IMR-90 (cell line): ENCODE data around the gene PCDH1. TPM values are rescaled to one million over a fixed set of nuclear protein-coding genes. Genes with fewer than 3 reads are reported as not detected.

Experiments used
- ATAC-seq: fragments of 200-7000 bp; cut with Tn5 transposase; 2 replicates; pipeline ENCODE4 v1.9.1; 2020; ENCODE audit warnings: low read depth, mild to moderate bottlenecking, moderate library complexity
- BruUV-seq: library from RNA; stranded (reverse); fragments of 400-500 nt; replicated peaks from 2 replicates; lab custom pipeline; 2021; lab: Mats Ljungman, UMichigan
- CTCF ChIA-PET: fragments of 300-600 bp; formaldehyde crosslinking; extraction: SDS; loops from one replicate; lab custom pipeline; 2021; ENCODE audit warnings: antibody characterized with exemption; lab: Yijun Ruan, JAX
- POLR2A ChIA-PET: fragments of 300-600 bp; sonication (Branson Sonifier 250); formaldehyde crosslinking; loops from one replicate; lab custom pipeline; 2022; ENCODE audit warnings: antibody characterized with exemption; ENCODE audit not compliant: unreplicated experiment; lab: Charles Lee
- DNase-seq: peaks from one replicate; pipeline ENCODE4 v3.0.0; 2013
- H2AFZ ChIP-seq: replicated peaks from 2 replicates; pipeline ENCODE3; 2013; ENCODE audit warnings: low read length, mild to moderate bottlenecking; ENCODE audit not compliant: poor library complexity
- H2AK5ac ChIP-seq: 2 replicates; pipeline ENCODE4 v1.6.1; 2013; ENCODE audit warnings: low read depth, low read length, inconsistent platforms
- H2AK9ac ChIP-seq: replicated peaks from 2 replicates; pipeline ENCODE3; 2013; ENCODE audit warnings: mild to moderate bottlenecking, low read depth, low read length, moderate library complexity; ENCODE audit not compliant: poor library complexity
- H2BK120ac ChIP-seq: 2 replicates; pipeline ENCODE4 v1.6.1; 2013; ENCODE audit warnings: low read depth, low read length, inconsistent platforms
- H2BK15ac ChIP-seq: 3 replicates; pipeline ENCODE4 v1.6.1; 2013; ENCODE audit warnings: low read depth, low read length, inconsistent platforms
- H2BK20ac ChIP-seq: 2 replicates; pipeline ENCODE4 v1.6.1; 2013; ENCODE audit warnings: low read depth, mild to moderate bottlenecking, inconsistent platforms, low read length, moderate library complexity
- H2BK5ac ChIP-seq: 2 replicates; pipeline ENCODE4 v1.6.1; 2013; ENCODE audit warnings: mild to moderate bottlenecking, low read depth, low read length, inconsistent platforms; ENCODE audit not compliant: poor library complexity, severe bottlenecking
- H3K14ac ChIP-seq: replicated peaks from 2 replicates; pipeline ENCODE4 v1.6.1; 2013; ENCODE audit warnings: low read depth, low read length, inconsistent platforms
- H3K18ac ChIP-seq: 2 replicates; pipeline ENCODE4 v1.6.1; 2013; ENCODE audit warnings: low read depth, low read length, control low read depth
- H3K23ac ChIP-seq: 2 replicates; pipeline ENCODE4 v1.6.1; 2013; ENCODE audit warnings: low read depth, low read length, inconsistent platforms
- H3K27ac ChIP-seq: 2 replicates; pipeline ENCODE4 v1.5.1; 2013; ENCODE audit warnings: mild to moderate bottlenecking, control low read depth, low read length; ENCODE audit not compliant: insufficient read depth
- H3K27me3 ChIP-seq: 2 replicates; pipeline ENCODE4 v1.6.1; 2013; ENCODE audit warnings: low read length; ENCODE audit not compliant: control insufficient read depth, insufficient read depth
- H3K36me3 ChIP-seq: 2 replicates; pipeline ENCODE4 v1.6.1; 2013; ENCODE audit warnings: low read length, mixed read lengths; ENCODE audit not compliant: control insufficient read depth, insufficient read depth
- H3K4ac ChIP-seq: 2 replicates; pipeline ENCODE4 v1.6.1; 2013; ENCODE audit warnings: low read depth, low read length, inconsistent platforms
- H3K4me1 ChIP-seq: 2 replicates; pipeline ENCODE4 v1.6.1; 2013; ENCODE audit warnings: low read length, mixed read lengths; ENCODE audit not compliant: control insufficient read depth, insufficient read depth
- H3K4me2 ChIP-seq: 2 replicates; pipeline ENCODE4 v1.6.1; 2013; ENCODE audit warnings: low read depth, mild to moderate bottlenecking, control low read depth, low read length, moderate library complexity
- H3K4me3 ChIP-seq: 2 replicates; pipeline ENCODE4 v1.5.1; 2013; ENCODE audit warnings: low read depth, mild to moderate bottlenecking, control low read depth, low read length, moderate library complexity; ENCODE audit not compliant: insufficient read depth
- H3K56ac ChIP-seq: 2 replicates; pipeline ENCODE4 v1.6.1; 2013; ENCODE audit warnings: low read length, inconsistent platforms; ENCODE audit not compliant: insufficient read depth; ENCODE audit errors: extremely low read depth
- H3K79me1 ChIP-seq, 2 experiments: 2 replicates each; pipeline ENCODE4 v1.6.1; 2013; ENCODE audit warnings: low read length in 2 of 2, inconsistent platforms in 1 of 2, low read depth in 1 of 2
- H3K9ac ChIP-seq: 2 replicates; pipeline ENCODE4 v1.6.1; 2013; ENCODE audit warnings: low read depth, low read length, control low read depth
- H3K9me1 ChIP-seq: 2 replicates; pipeline ENCODE4 v1.6.1; 2013; ENCODE audit warnings: low read length, inconsistent platforms; ENCODE audit not compliant: insufficient read depth
- H3K9me3 ChIP-seq: 2 replicates; pipeline ENCODE4 v1.6.1; 2013; ENCODE audit warnings: low read length; ENCODE audit not compliant: control insufficient read depth, insufficient read depth
- H4K20me1 ChIP-seq: 2 replicates; pipeline ENCODE4 v1.6.1; 2013; ENCODE audit warnings: low read length, inconsistent platforms; ENCODE audit not compliant: insufficient read depth
- H4K5ac ChIP-seq: 2 replicates; pipeline ENCODE4 v1.6.1; 2013; ENCODE audit warnings: mild to moderate bottlenecking, low read depth, low read length, control low read depth
- H4K8ac ChIP-seq, 2 experiments: 2 replicates each; pipeline ENCODE4 v1.6.1; 2013; ENCODE audit warnings: low read depth in 2 of 2, low read length in 2 of 2, control low read depth in 1 of 2, inconsistent platforms in 1 of 2
- H4K91ac ChIP-seq: 2 replicates; pipeline ENCODE4 v1.6.1; 2013; ENCODE audit warnings: low read depth, low read length, inconsistent platforms; ENCODE audit not compliant: insufficient read depth
- MAFK ChIP-seq: IDR thresholded peaks from 2 replicates; pipeline ENCODE4 v1.6.1; 2012; ENCODE audit warnings: low read depth, low read length, improper control_type of control experiment
- RAD21 ChIP-seq: IDR thresholded peaks from 2 replicates; pipeline ENCODE4 v1.6.1; 2012; ENCODE audit warnings: low read length, improper control_type of control experiment
- WGBS, 2 experiments: methylation state at CpG; one replicate each; pipeline versions ENCODE4 v1.1.5 to v1.1.7; 2013; ENCODE audit warnings: missing lambda C conversion rate in 2 of 2; ENCODE audit not compliant: insufficient read length in 1 of 2; ENCODE audit errors: extremely low coverage in 2 of 2; 5-methylcytosine and 5-hydroxymethylcytosine counted together
- dilution Hi-C: fragments of 300-500 bp; cut with HindIII; formaldehyde crosslinking; loops from one replicate; pipeline ENCODE4 v1.14.3; 2018; ENCODE audit warnings: low sequenced_read_pairs; ENCODE audit not compliant: unreplicated experiment
- in situ Hi-C: fragments of 300-500 bp; cut with MboI; formaldehyde crosslinking; loops from 3 replicates; pipeline ENCODE4 v1.14.3; 2019; ENCODE audit warnings: low sequenced_read_pairs, inconsistent platforms, mixed read lengths
- intact Hi-C: fragments of 100-400 bp; cut with micrococcal nuclease; formaldehyde crosslinking; loops from 2 replicates; pipeline ENCODE4 v1.10.0; 2022
- polyA plus RNA-seq, 3 experiments: library from polyadenylated mRNA; depleted of rRNA; stranded (reverse); fragments of >200 nt; gene quantifications; 2 replicates each; pipeline ENCODE4 v1.2.3, GENCODE V29; 2012; ENCODE audit warnings: low replicate concordance in 1 of 3
- total RNA-seq: library from RNA; depleted of rRNA; stranded (reverse); fragments of >200 nt; gene quantifications from 2 replicates; pipeline ENCODE4 v1.2.3, GENCODE V29; 2012

The PCDH1 gene
- total and polyA plus RNA-seq, 2 of the 4 experiments (the other 2 are of a cell fraction) = 0.74 to 0.90 TPM

GRCh38 chr5:141843156-141843927 is 34.9 kb downstream of the PCDH1 start:
- H3K23ac ChIP-seq = peak overlapping the region; percentile 29
- peak overlapping the region; percentile 91 for H2BK20ac ChIP-seq
- peak overlapping the region; percentile 63; the same call in 1 of the 2 replicates for H3K18ac ChIP-seq
- H4K8ac ChIP-seq = peak overlapping the region; percentile 39 to 87; a peak in 3 of 4 replicates
- peak overlapping the region; percentile 13; the same call in 1 of the 2 replicates for H3K27ac ChIP-seq
- ChIA-PET POLR2A (no interaction called here), CTCF (no interaction called here)
- H3K4me2 ChIP-seq = peak overlapping the region; percentile 44; the same call in 1 of the 2 replicates
- peak overlapping the region; percentile 92 for H2AK9ac ChIP-seq
- intact Hi-C loops (no loop called here), dilution Hi-C loops (no loop called here), in situ Hi-C loops (no loop called here)
- no TSS peak for BruUV-seq
- H3K9me1 ChIP-seq = peaks cover 21% of the 10 kb centered on the region
- 50% methylated on average over 1 of the region's 5 CpGs; no CpG with 5 or more reads in 1 of the 2 experiments for WGBS, 2 experiments
- H2BK5ac ChIP-seq = peak overlapping the region; percentile 86
- H3K4ac ChIP-seq = peak overlapping the region; percentile 85
- peak; percentile 44 for DNase-seq
- H3K9me3 ChIP-seq = no peaks in the 10 kb centered on the region
- H2BK15ac ChIP-seq = peak overlapping the region; percentile 56; the same call in 1 of the 3 replicates
- peak overlapping the region; percentile 49; the same call in 1 of the 2 replicates for H3K56ac ChIP-seq
- peak overlapping the region; percentile 82 for H2AK5ac ChIP-seq
- peak overlapping the region; percentile 71 for H3K14ac ChIP-seq
- H3K36me3 ChIP-seq = no peaks in the 10 kb centered on the region
- no peaks in the 10 kb centered on the region for H4K20me1 ChIP-seq
- H2BK120ac ChIP-seq = peak overlapping the region; percentile 89
- no peaks in the 10 kb centered on the region for H3K79me1 ChIP-seq
- H3K4me1 ChIP-seq = peaks cover 12% of the 10 kb centered on the region
- H3K4me3 ChIP-seq = no peak overlapping the region
- H2AFZ ChIP-seq = peak overlapping the region; percentile 81
- TF ChIP-seq RAD21 (no peak), MAFK (no peak)
- peak; percentile 64 for ATAC-seq
- no peak overlapping the region for H3K9ac ChIP-seq
- H3K27me3 ChIP-seq = peaks cover 3% of the 10 kb centered on the region; the same call in 1 of the 2 replicates
- peak overlapping the region; percentile 89 for H4K91ac ChIP-seq
- H4K5ac ChIP-seq = peak overlapping the region; percentile 46; the same call in 1 of the 2 replicates
